Neural crest cell (in vitro differentiated cells): ENCODE data around the gene SPRR5. TPM values are rescaled to one million over a fixed set of nuclear protein-coding genes. Genes with fewer than 3 reads are reported as not detected.

Experiments
- DNase-seq: peaks from one replicate; pipeline ENCODE4 v3.0.0; 2021; ENCODE audit warnings: low read depth, mixed read lengths, low spot score
- H3K27ac Mint-ChIP-seq: one replicate; pipeline ENCODE4 v1.8.0; 2021; ENCODE audit warnings: mild to moderate bottlenecking, mixed read lengths; ENCODE audit not compliant: unreplicated experiment
- H3K27me3 Mint-ChIP-seq: 2 replicates; pipeline ENCODE4 v1.8.0; 2021; ENCODE audit warnings: low read depth, mild to moderate bottlenecking, mixed read lengths
- H3K36me3 Mint-ChIP-seq: 2 replicates; pipeline ENCODE4 v1.8.0; 2021; ENCODE audit warnings: low read depth, mild to moderate bottlenecking, mixed read lengths
- H3K4me1 Mint-ChIP-seq: 2 replicates; pipeline ENCODE4 v1.8.0; 2021; ENCODE audit warnings: mixed read lengths
- H3K4me3 Mint-ChIP-seq: one replicate; pipeline ENCODE4 v1.8.0; 2021; ENCODE audit warnings: mild to moderate bottlenecking, mixed read lengths
- H3K9me3 Mint-ChIP-seq: 2 replicates; pipeline ENCODE4 v1.8.0; 2021; ENCODE audit warnings: mixed read lengths
- CTCF ChIP-seq: fragments of 200-600 bp; sonication (generic); conservative IDR thresholded peaks from 2 replicates; pipeline ENCODE4 v1.5.0; 2021; ENCODE audit warnings: antibody characterized with exemption, mild to moderate bottlenecking
- total RNA-seq: library from RNA; stranded (reverse); gene quantifications from 2 replicates; pipeline ENCODE4 v1.2.1, GENCODE V29; 2021

Gene SPRR5
- total RNA-seq, 1 donor from 2014 or later: not detected

GRCh38 chr1:152982076-152982475 lies 35.1 kb downstream of the SPRR5 start:
- Mint-ChIP-seq H3K27ac (no peak overlapping the region), H3K9me3 (no peaks in the 10 kb centered on the region), H3K36me3 (no peaks in the 10 kb centered on the region), H3K4me1 (no peaks in the 10 kb centered on the region), H3K4me3 (no peak overlapping the region), H3K27me3 (peaks cover 24% of the 10 kb centered on the region)
- DNase-seq: no peak
- no peak for TF ChIP-seq CTCF

GRCh38 chr1:152983234-152983633 lies 36.2 kb downstream of the SPRR5 start:
- TF ChIP-seq CTCF: no peak
- Mint-ChIP-seq H3K27me3 (peaks cover 24% of the 10 kb centered on the region), H3K36me3 (no peaks in the 10 kb centered on the region), H3K4me1 (no peaks in the 10 kb centered on the region), H3K4me3 (no peak overlapping the region), H3K27ac (no peak overlapping the region), H3K9me3 (no peaks in the 10 kb centered on the region)
- DNase-seq: no peak

- no peaks in the 10 kb centered on the region for H3K4me1 Mint-ChIP-seq
- peaks cover 27% of the 10 kb centered on the region for H3K27me3 Mint-ChIP-seq
- no peak within 1 kb of the TSS for H3K27ac Mint-ChIP-seq
- no peaks in the 10 kb centered on the region for H3K9me3 Mint-ChIP-seq
- H3K36me3 Mint-ChIP-seq: no peaks in the 10 kb centered on the region
- no peak within 1 kb of the TSS for H3K4me3 Mint-ChIP-seq
- no peak for TF ChIP-seq CTCF
- no peak for DNase-seq
Measured at GRCh38 chr1:152983743-152984142, 36.7 kb downstream of the SPRR5 start, which contains the start of gene SPRR1A. TSS of gene SPRR1A (plus strand) at chr1:152984081. CDS start at chr1:152985231, 1,150 bp downstream.

GRCh38 chr1:152986578-152986977 lies 39.6 kb downstream of the SPRR5 start:
- DNase-seq: no peak
- H3K4me3 Mint-ChIP-seq: no peak overlapping the region
- H3K9me3 Mint-ChIP-seq: no peaks in the 10 kb centered on the region
- no peak overlapping the region for H3K27ac Mint-ChIP-seq
- H3K27me3 Mint-ChIP-seq: peaks cover 33% of the 10 kb centered on the region
- no peaks in the 10 kb centered on the region for H3K4me1 Mint-ChIP-seq
- no peak for TF ChIP-seq CTCF
- H3K36me3 Mint-ChIP-seq: no peaks in the 10 kb centered on the region

- H3K9me3 Mint-ChIP-seq: no peaks in the 10 kb centered on the region
- H3K36me3 Mint-ChIP-seq: no peaks in the 10 kb centered on the region
- no peak for TF ChIP-seq CTCF
- no peak overlapping the region for H3K4me3 Mint-ChIP-seq
- H3K27ac Mint-ChIP-seq: no peak overlapping the region
- no peaks in the 10 kb centered on the region for H3K4me1 Mint-ChIP-seq
- peaks cover 25% of the 10 kb centered on the region for H3K27me3 Mint-ChIP-seq
- no peak for DNase-seq
Measured at GRCh38 chr1:152993186-152993585, 46.2 kb downstream of the SPRR5 start.

GRCh38 chr1:152995842-152996241 lies 48.8 kb downstream of the SPRR5 start:
- TF ChIP-seq CTCF: no peak
- no peak for DNase-seq
- H3K36me3 Mint-ChIP-seq: no peaks in the 10 kb centered on the region
- peaks cover 11% of the 10 kb centered on the region for H3K27me3 Mint-ChIP-seq
- H3K27ac Mint-ChIP-seq: no peak overlapping the region
- no peak overlapping the region for H3K4me3 Mint-ChIP-seq
- no peaks in the 10 kb centered on the region for H3K4me1 Mint-ChIP-seq
- no peaks in the 10 kb centered on the region for H3K9me3 Mint-ChIP-seq
